Thyroid gland (tissue), 4 donors: ENCODE measurements around the gene AFAP1.

Source experiments
- CTCF ChIP-seq, 6 experiments: fragments of 200-600 bp in 3 of 6; fragments of 450-650 bp in 3 of 6; sonication (generic) in 3 of 6; IDR thresholded peaks; one replicate each; pipeline ENCODE4 v1.5.1; 2016 to 2019; ENCODE audit warnings: antibody characterized with exemption in 6 of 6, mild to moderate bottlenecking in 2 of 6, inconsistent platforms in 1 of 6, moderate library complexity in 1 of 6
- POLR2A ChIP-seq, 2 donors: fragments of 450-650 bp; IDR thresholded peaks; one replicate each; pipeline ENCODE4 v1.6.1; 2017; ENCODE audit warnings: antibody characterized with exemption in 2 of 2, mild to moderate bottlenecking in 2 of 2, moderate library complexity in 1 of 2

GRCh38 chr4:7756561-7757355, 182.9 kb downstream of the AFAP1 start:
- no peak for TF ChIP-seq POLR2A (IDR thresholded peaks at IDR 0.05)
- no peak for TF ChIP-seq CTCF (IDR thresholded peaks at IDR 0.05)
